ENCODE data around the gene TOMM70. TPM values are rescaled to one million over a fixed set of nuclear protein-coding genes. Genes with fewer than 3 reads are reported as not detected.

TOMM70 gene
- total RNA-seq, 1 experiment from 2014 or later, result 59.2 TPM

- TF ChIP-seq ATF3 (CRISPR knock-in tag; conservative IDR thresholded peaks at IDR 0.05), result no peak
- no peak for TF ChIP-seq FOXP4 (CRISPR knock-in tag; IDR thresholded peaks at IDR 0.05)
- no peak for TF ChIP-seq KAT7 (CRISPR knock-in tag; IDR thresholded peaks at IDR 0.05; ENCODE audit: borderline replicate concordance)
- TF ChIP-seq NR1H2 (CRISPR knock-in tag; IDR thresholded peaks at IDR 0.05), result no peak
- TF ChIP-seq SOX15 (CRISPR knock-in tag; IDR thresholded peaks at IDR 0.05), result no peak
- TF ChIP-seq AFF4 (CRISPR knock-in tag; IDR thresholded peaks at IDR 0.05; ENCODE audit: borderline replicate concordance), result no peak
- TF ChIP-seq NFYB (CRISPR knock-in tag; conservative IDR thresholded peaks at IDR 0.05; ENCODE audit: low read depth), result no peak
- no peak for TF ChIP-seq ZNF416 (CRISPR knock-in tag; IDR thresholded peaks at IDR 0.05)
- TF ChIP-seq ZBTB21 (CRISPR knock-in tag; IDR thresholded peaks at IDR 0.05; ENCODE audit: borderline replicate concordance), result no peak
- TF ChIP-seq TP53 (CRISPR knock-in tag; IDR thresholded peaks at IDR 0.05), result no peak
- TF ChIP-seq PRDM15 (CRISPR knock-in tag; IDR thresholded peaks at IDR 0.05), result no peak
- TF ChIP-seq ZNF121 (CRISPR knock-in tag; IDR thresholded peaks at IDR 0.05), result no peak
- TF ChIP-seq MAX (CRISPR knock-in tag; IDR thresholded peaks at IDR 0.05), result no peak
- TF ChIP-seq GRHL2 (CRISPR knock-in tag; IDR thresholded peaks at IDR 0.05; ENCODE audit: insufficient replicate concordance, severe bottlenecking), result no peak
- no peak for TF ChIP-seq NFATC4 (CRISPR knock-in tag; IDR thresholded peaks at IDR 0.05)
- Mint-ChIP-seq H3K9me3 (peaks cover 11% of the 10 kb centered on the region), H3K4me1 (no peaks in the 10 kb centered on the region), H3K4me3 (no peak overlapping the region), H3K27me3 (ENCODE audit: low read depth) (no peaks in the 10 kb centered on the region), H3K36me3 (peaks cover 42% of the 10 kb centered on the region), H3K27ac (no peak overlapping the region)
- CTCF ChIA-PET, result no interaction called here
- POLR2A ChIA-PET, result no interaction called here
- ATAC-seq (no peak), DNase-seq (ENCODE audit: low spot score) (no peak)
These were observed 14.3 kb downstream of the TOMM70 start for GRCh38 chr3:100386437-100387074.
